Mammary epithelial cell (primary cell): ENCODE data around the gene SHLD1.

Experiments
- CTCF ChIP-seq, 2 donors: IDR thresholded peaks in 1 of 2; conservative IDR thresholded peaks in 1 of 2; 2 replicates each; pipeline ENCODE4 v1.5.1; 2011 to 2012; ENCODE audit warnings: inconsistent platforms in 2 of 2, low read length in 2 of 2, mild to moderate bottlenecking in 2 of 2, control low read depth in 1 of 2, low read depth in 1 of 2; ENCODE audit not compliant: insufficient read depth in 1 of 2; ENCODE audit errors: extremely low read depth in 1 of 2
- EZH2 ChIP-seq: IDR thresholded peaks from 2 replicates; pipeline ENCODE4 v1.6.1; 2012; ENCODE audit warnings: low read length, inconsistent platforms, borderline replicate concordance

- no peak for TF ChIP-seq CTCF (conservative IDR thresholded peaks at IDR 0.05 in 1 of 2, IDR thresholded peaks at IDR 0.05 in 1 of 2; ENCODE audit: extremely low read depth in 1 of 2, insufficient read depth in 1 of 2, low read depth in 1 of 2, low read length in 2 of 2)
- no peak for TF ChIP-seq EZH2
These were observed 71.5 kb downstream of the SHLD1 start for GRCh38 chr20:5821627-5822215.
